Spleen (tissue), 7 donors: ENCODE data around the gene APOBR.
A peak's percentile ranks its signal among the peaks of the same experiment; 100 is the strongest.

Experiments
- POLR2A ChIP-seq, 3 donors: fragments of 450-650 bp; IDR thresholded peaks; one replicate each; pipeline ENCODE4 v1.5.1; 2017; ENCODE audit warnings: antibody characterized with exemption in 3 of 3, mild to moderate bottlenecking in 1 of 3
- POLR2AphosphoS5 ChIP-seq, 3 donors: sonication (generic); formaldehyde crosslinking; IDR thresholded peaks; one replicate each; pipeline ENCODE4 v1.5.1; 2017; ENCODE audit warnings: antibody characterized with exemption in 3 of 3
- TF ChIP-seq, protein P1 (sequence below), 11 experiments: fragments of 200-600 bp in 7 of 11; fragments of 450-650 bp in 4 of 11; sonication (generic) in 4 of 11; IDR thresholded peaks in 8 of 11; conservative IDR thresholded peaks in 3 of 11; 1 replicate in 7 of 11; 2 replicates in 4 of 11; pipeline versions ENCODE4 v1.4.0 to v1.8.0; 2016 to 2021; ENCODE audit warnings: antibody characterized with exemption in 11 of 11, inconsistent platforms in 4 of 11, mild to moderate bottlenecking in 1 of 11
- donor health status: DM: no; HTN: no; CAD: no; lungs with moderate emphysema.
- donor health status: DM: no; HTN: no; CAD: no.
- donor health status: DM: no; HTN: no; CAD: no.

DNA sequence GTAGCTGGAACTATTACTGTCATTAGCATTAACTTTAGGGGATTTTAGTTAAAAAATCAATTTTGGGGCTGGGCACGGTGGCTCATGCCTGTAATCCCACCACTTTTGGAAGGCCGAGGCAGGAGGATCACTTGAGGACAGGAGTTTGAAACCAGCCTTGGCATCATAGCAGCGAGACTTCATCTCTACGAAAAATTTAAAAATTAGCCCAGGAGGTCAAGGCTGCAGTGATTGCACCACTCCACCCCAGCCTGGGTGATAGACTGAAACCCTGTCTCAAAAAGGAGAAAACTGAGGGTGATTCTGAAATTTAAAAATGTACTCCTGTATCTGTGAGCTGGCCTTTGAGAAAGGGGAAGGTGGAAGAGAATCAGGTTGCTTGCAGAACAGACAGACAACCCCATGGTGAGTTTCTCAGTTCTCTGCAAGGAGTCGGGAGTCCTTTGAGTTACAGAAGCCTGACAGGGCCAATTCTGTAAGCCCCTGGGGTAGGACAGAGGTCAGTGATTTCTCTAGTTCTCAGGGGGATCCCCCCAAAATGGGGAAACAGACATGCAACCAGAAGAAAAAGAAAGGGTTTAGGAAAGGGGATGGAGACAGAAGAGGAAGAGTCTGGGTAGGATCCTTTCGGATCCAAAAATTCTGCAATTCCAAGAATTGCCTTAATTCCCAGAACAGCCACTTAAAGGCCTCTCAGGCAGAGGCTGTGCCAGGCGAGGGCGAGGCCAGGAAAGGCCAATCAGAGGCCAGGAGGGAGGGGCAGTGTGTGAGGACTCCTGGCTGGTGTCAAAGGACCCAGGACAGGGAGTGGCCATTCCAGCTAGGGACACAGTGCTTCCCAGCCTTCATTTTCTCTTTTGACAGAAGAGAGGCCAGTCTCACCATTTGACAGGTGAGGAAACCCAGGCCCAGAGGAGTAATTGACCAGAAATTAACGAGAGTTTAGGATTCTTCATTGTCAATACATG, 37.6 kb downstream of the APOBR start:
- TF ChIP-seq, protein P1, sequence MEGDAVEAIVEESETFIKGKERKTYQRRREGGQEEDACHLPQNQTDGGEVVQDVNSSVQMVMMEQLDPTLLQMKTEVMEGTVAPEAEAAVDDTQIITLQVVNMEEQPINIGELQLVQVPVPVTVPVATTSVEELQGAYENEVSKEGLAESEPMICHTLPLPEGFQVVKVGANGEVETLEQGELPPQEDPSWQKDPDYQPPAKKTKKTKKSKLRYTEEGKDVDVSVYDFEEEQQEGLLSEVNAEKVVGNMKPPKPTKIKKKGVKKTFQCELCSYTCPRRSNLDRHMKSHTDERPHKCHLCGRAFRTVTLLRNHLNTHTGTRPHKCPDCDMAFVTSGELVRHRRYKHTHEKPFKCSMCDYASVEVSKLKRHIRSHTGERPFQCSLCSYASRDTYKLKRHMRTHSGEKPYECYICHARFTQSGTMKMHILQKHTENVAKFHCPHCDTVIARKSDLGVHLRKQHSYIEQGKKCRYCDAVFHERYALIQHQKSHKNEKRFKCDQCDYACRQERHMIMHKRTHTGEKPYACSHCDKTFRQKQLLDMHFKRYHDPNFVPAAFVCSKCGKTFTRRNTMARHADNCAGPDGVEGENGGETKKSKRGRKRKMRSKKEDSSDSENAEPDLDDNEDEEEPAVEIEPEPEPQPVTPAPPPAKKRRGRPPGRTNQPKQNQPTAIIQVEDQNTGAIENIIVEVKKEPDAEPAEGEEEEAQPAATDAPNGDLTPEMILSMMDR (IDR thresholded peaks at IDR 0.05 in 8 of 11, conservative IDR thresholded peaks at IDR 0.05 in 3 of 11) = no peak
- TF ChIP-seq POLR2A (IDR thresholded peaks at IDR 0.05) (no peak), POLR2AphosphoS5 (IDR thresholded peaks at IDR 0.05) (peak; percentile 51 to 70 (median 56))
